HEK293 (cell line): ENCODE data around the gene CCDC51.

Source experiments
- BCL11B ChIP-seq: fragments of 450-650 bp; formaldehyde crosslinking; IDR thresholded peaks from 2 replicates; pipeline ENCODE4 v1.5.1; 2016; ENCODE audit warnings: low read depth, missing biosample characterization, missing genetic modification characterization
- CTCF ChIP-seq: fragments of 450-650 bp; formaldehyde crosslinking; IDR thresholded peaks from 2 replicates; pipeline ENCODE4 v1.5.1; 2016; ENCODE audit warnings: missing biosample characterization, missing genetic modification characterization
- KLF1 ChIP-seq: fragments of 450-650 bp; formaldehyde crosslinking; IDR thresholded peaks from 2 replicates; pipeline ENCODE4 v1.5.1; 2016; ENCODE audit warnings: missing biosample characterization, missing genetic modification characterization
- KLF7 ChIP-seq: fragments of 450-650 bp; formaldehyde crosslinking; IDR thresholded peaks from 2 replicates; pipeline ENCODE4 v1.5.1; 2016; ENCODE audit warnings: missing biosample characterization, missing genetic modification characterization, borderline replicate concordance
- SP2 ChIP-seq: fragments of 450-650 bp; formaldehyde crosslinking; IDR thresholded peaks from 2 replicates; pipeline ENCODE4 v1.5.1; 2016; ENCODE audit warnings: missing biosample characterization, missing genetic modification characterization
- ZBTB26 ChIP-seq: fragments of 450-650 bp; formaldehyde crosslinking; optimal IDR thresholded peaks from 2 replicates; pipeline ENCODE3; 2016; ENCODE audit warnings: missing biosample characterization, mild to moderate bottlenecking, missing genetic modification characterization
- ZNF157 ChIP-seq: fragments of 450-650 bp; formaldehyde crosslinking; IDR thresholded peaks from 2 replicates; pipeline ENCODE4 v1.5.1; 2016; ENCODE audit warnings: missing biosample characterization, missing genetic modification characterization
- ZNF221 ChIP-seq: fragments of 450-650 bp; formaldehyde crosslinking; IDR thresholded peaks from 2 replicates; pipeline ENCODE4 v1.5.1; 2017; ENCODE audit warnings: missing biosample characterization, missing genetic modification characterization, borderline replicate concordance
- ZNF24 ChIP-seq: fragments of 450-650 bp; formaldehyde crosslinking; IDR thresholded peaks from 2 replicates; pipeline ENCODE4 v1.5.1; 2016; ENCODE audit warnings: missing biosample characterization, missing genetic modification characterization
- ZNF580 ChIP-seq: fragments of 450-650 bp; formaldehyde crosslinking; IDR thresholded peaks from 2 replicates; pipeline ENCODE4 v1.5.1; 2016; ENCODE audit warnings: missing biosample characterization, missing genetic modification characterization
- ZNF639 ChIP-seq: fragments of 450-650 bp; formaldehyde crosslinking; IDR thresholded peaks from 2 replicates; pipeline ENCODE4 v1.5.1; 2016; ENCODE audit warnings: missing biosample characterization, missing genetic modification characterization
- ZNF785 ChIP-seq: fragments of 450-650 bp; formaldehyde crosslinking; IDR thresholded peaks from 2 replicates; pipeline ENCODE4 v1.5.1; 2016; ENCODE audit warnings: missing biosample characterization, missing genetic modification characterization

GRCh38 chr3:48419149-48419548 lies 20.8 kb downstream of the CCDC51 start:
- TF ChIP-seq CTCF (tag by site-specific recombination) (no peak), SP2 (tag by site-specific recombination) (no peak), BCL11B (tag by site-specific recombination) (no peak), ZNF24 (tag by site-specific recombination) (no peak), ZBTB26 (no peak), ZNF157 (no peak), ZNF580 (tag by site-specific recombination) (no peak), ZNF639 (tag by site-specific recombination) (no peak), KLF1 (tag by site-specific recombination) (no peak), ZNF785 (tag by site-specific recombination) (no peak), KLF7 (tag by site-specific recombination) (no peak), ZNF221 (tag by site-specific recombination) (no peak)
